Measurements from ENCODE around the gene MRPS18B.

DNA sequence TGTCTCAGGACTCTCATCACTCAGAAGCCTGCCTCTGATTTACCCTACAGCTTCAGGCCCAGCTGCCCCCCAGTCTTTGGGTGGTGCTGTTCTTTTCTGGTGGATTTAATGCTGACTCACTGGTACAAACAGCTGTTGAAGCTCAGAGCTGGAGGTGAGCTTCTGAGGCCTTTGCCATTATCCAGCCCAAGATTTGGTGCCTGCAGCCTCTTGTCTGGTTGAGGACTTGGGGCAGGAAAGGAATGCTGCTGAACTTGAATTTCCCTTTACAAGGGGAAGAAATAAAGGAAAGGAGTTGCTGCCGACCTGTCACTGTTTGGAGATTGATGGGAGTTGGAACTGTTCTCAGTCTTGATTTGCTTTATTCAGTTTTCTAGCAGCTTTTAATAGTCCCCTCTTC is 26.6 kb upstream of the MRPS18B start:
- no peak for TF ChIP-seq POLR2AphosphoS5 (IDR thresholded peaks at IDR 0.05)
- TF ChIP-seq POLR2A (IDR thresholded peaks at IDR 0.05): no peak
- TF ChIP-seq, protein P1, sequence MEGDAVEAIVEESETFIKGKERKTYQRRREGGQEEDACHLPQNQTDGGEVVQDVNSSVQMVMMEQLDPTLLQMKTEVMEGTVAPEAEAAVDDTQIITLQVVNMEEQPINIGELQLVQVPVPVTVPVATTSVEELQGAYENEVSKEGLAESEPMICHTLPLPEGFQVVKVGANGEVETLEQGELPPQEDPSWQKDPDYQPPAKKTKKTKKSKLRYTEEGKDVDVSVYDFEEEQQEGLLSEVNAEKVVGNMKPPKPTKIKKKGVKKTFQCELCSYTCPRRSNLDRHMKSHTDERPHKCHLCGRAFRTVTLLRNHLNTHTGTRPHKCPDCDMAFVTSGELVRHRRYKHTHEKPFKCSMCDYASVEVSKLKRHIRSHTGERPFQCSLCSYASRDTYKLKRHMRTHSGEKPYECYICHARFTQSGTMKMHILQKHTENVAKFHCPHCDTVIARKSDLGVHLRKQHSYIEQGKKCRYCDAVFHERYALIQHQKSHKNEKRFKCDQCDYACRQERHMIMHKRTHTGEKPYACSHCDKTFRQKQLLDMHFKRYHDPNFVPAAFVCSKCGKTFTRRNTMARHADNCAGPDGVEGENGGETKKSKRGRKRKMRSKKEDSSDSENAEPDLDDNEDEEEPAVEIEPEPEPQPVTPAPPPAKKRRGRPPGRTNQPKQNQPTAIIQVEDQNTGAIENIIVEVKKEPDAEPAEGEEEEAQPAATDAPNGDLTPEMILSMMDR (IDR thresholded peaks at IDR 0.05): no peak
